Lower lobe of right lung (tissue), 2 donors: ENCODE data around the gene C8G. TPM values are rescaled to one million over a fixed set of nuclear protein-coding genes. Genes with fewer than 3 reads are reported as not detected.

Experiments
- ATAC-seq, 2 donors: fragments of 200-7000 bp; cut with Tn5 transposase; one replicate each; pipeline ENCODE4 v1.9.1; 2020 to 2022; ENCODE audit warnings: mild to moderate bottlenecking in 2 of 2, moderate library complexity in 2 of 2
- DNase-seq: peaks from one replicate; pipeline ENCODE4 v3.0.0-alpha.2; 2020
- H3K27ac ChIP-seq: fragments of 200-600 bp; one replicate; pipeline ENCODE4 v1.8.0; 2022
- H3K27me3 ChIP-seq: fragments of 200-600 bp; one replicate; pipeline ENCODE4 v1.8.0; 2022; ENCODE audit warnings: low read depth
- H3K36me3 ChIP-seq: fragments of 200-600 bp; one replicate; pipeline ENCODE4 v1.8.0; 2022; ENCODE audit warnings: mild to moderate bottlenecking
- H3K4me1 ChIP-seq: fragments of 200-600 bp; one replicate; pipeline ENCODE4 v1.8.0; 2022
- H3K4me3 ChIP-seq: fragments of 200-600 bp; one replicate; pipeline ENCODE4 v1.8.0; 2022; ENCODE audit warnings: mild to moderate bottlenecking
- H3K9me3 ChIP-seq: fragments of 200-600 bp; one replicate; pipeline ENCODE4 v1.8.0; 2022
- intact Hi-C: fragments of 100-400 bp; cut with DNase I; formaldehyde crosslinking; loops from one replicate; pipeline ENCODE4 v1.11.0; 2022
- total RNA-seq: library from RNA; stranded (reverse); fragmentation: NEBNext Ultra II Directional; extraction: Animal tissue kit (Norgen Biotek cat#: 25700); gene quantifications from one replicate; pipeline ENCODE4 v1.2.1, GENCODE V29; 2021
- TF ChIP-seq, protein P1 (sequence below): fragments of 200-600 bp; IDR thresholded peaks from one replicate; pipeline ENCODE4 v1.8.0; 2022; ENCODE audit warnings: antibody characterized with exemption, mild to moderate bottlenecking
- donor health status: DM: no; HTN: yes; CAD: no; lungs with severe emphysema.

C8G gene
- total RNA-seq, 1 donor from 2014 or later = 2.2 TPM

DNA sequence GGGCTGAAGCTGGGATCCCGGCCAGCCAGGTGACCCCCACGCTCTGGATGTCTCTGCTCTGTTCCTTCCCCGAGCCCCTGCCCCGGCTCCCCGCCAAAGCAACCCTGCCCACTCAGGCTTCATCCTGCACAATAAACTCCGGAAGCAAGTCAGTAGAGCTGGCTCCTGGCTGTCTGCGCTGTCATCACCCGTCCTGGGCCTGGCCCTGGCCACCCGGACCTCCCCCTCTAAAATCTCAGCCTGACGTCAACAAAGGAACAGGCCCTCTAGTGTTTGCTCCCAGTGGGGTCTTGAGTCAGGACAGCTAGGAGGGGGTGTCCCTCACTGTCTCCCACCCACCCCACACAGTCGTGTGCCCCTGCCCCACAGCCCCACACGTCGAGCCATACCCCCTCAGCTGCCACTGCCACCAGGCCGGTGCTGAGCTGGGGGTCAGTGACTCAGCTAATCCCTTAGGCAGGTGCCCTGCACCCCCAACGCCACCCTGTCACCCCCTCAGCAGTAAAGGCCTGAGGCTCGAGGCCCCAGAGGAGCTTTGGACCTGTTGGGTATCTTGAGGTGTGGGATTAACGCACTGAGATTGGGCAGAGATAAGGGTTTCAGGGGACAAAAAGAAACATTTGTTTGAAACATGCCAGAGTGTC is 36.7 kb downstream of the C8G start:
- DNase-seq (no peak), ATAC-seq (no peak)
- Histone ChIP-seq H3K27me3 (peaks cover 24% of the 10 kb centered on the region), H3K4me1 (peaks cover 32% of the 10 kb centered on the region), H3K36me3 (no peaks in the 10 kb centered on the region), H3K27ac (peak overlapping the region; percentile 77), H3K9me3 (no peaks in the 10 kb centered on the region), H3K4me3 (no peak overlapping the region)
- TF ChIP-seq, protein P1, sequence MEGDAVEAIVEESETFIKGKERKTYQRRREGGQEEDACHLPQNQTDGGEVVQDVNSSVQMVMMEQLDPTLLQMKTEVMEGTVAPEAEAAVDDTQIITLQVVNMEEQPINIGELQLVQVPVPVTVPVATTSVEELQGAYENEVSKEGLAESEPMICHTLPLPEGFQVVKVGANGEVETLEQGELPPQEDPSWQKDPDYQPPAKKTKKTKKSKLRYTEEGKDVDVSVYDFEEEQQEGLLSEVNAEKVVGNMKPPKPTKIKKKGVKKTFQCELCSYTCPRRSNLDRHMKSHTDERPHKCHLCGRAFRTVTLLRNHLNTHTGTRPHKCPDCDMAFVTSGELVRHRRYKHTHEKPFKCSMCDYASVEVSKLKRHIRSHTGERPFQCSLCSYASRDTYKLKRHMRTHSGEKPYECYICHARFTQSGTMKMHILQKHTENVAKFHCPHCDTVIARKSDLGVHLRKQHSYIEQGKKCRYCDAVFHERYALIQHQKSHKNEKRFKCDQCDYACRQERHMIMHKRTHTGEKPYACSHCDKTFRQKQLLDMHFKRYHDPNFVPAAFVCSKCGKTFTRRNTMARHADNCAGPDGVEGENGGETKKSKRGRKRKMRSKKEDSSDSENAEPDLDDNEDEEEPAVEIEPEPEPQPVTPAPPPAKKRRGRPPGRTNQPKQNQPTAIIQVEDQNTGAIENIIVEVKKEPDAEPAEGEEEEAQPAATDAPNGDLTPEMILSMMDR = no peak
- intact Hi-C loops = no loop called here

DNA sequence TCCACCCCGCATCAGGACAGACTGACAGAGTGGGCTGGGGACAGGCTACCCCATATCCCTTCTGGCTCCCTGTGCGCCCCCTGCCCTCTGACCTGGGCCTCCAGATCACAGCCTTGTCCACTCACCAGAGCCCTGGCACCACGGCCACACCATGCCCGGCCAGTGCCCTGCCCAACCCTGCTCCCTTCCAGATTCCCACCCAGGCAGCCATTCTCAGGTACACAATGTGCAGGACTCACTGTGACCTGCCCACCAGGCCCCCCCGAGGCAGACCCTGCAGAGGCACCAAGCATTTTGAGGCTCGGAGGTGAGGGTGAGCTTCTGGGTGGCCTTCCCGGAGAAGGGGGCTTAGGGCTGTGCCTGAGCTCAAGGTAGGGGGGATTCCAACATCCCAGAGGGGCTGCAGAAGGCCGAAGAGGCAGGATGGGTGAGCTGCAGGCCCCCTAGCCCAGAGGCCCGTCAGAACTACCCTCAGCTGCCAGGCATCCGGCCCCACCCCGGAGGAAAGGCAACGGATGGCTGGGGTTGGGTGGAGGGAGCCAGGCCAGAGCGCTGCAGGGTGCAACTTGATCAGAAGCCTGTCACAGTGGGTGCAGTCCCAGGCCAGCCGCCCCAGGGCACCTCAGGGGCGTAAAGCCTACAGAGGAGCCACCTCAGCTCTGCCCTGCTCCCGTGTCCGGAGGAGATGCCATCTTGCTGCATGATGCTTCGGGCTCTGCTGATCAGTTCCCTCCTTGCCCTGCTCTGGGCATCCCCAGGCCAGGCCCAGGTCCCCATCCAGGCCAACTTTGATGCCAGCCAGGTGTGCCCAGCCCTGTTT is 37.4 kb downstream of the C8G start, which contains the start of gene LCNL1:
LCNL1 (plus strand) TSS at position 762 of the 820 bp plus-strand sequence. CDS start 594 bp downstream, outside the sequence.
- ATAC-seq (no peak), DNase-seq (no peak)
- TF ChIP-seq, protein P1 = no peak
- H3K27me3 ChIP-seq = peaks cover 28% of the 10 kb centered on the region
- no peak within 1 kb of the TSS for H3K4me3 ChIP-seq
- H3K36me3 ChIP-seq = no peaks in the 10 kb centered on the region
- H3K9me3 ChIP-seq = no peaks in the 10 kb centered on the region
- peak within 1 kb of the TSS; percentile 77 for H3K27ac ChIP-seq
- peaks cover 25% of the 10 kb centered on the region for H3K4me1 ChIP-seq
- intact Hi-C loops = no loop called here

DNA sequence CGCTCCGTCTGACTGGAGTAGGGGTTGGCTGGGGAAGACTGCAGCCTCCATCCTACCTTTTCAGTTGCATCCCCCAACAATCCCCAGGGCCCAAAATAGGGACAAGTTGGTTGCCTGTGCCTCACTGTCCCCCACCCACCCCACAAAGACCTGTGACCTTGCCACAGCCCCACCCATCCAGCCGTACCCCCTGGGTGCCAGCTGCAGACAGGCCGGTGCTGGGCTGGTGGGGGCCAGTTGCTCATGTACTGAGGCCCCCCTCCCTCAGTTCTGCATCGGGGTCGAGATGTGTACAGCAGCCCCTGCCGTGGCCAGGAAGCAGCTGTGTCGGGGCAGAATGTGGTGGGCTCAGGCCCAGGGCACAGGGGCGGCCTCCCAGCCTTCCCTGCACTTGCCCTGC is 38.1 kb downstream of the C8G start:
- TF ChIP-seq, protein P1 = no peak
- DNase-seq (no peak), ATAC-seq (no peak)
- Histone ChIP-seq H3K4me1 (peaks cover 19% of the 10 kb centered on the region), H3K36me3 (no peaks in the 10 kb centered on the region), H3K27me3 (peaks cover 28% of the 10 kb centered on the region), H3K27ac (no peak overlapping the region), H3K9me3 (no peaks in the 10 kb centered on the region), H3K4me3 (no peak overlapping the region)
- intact Hi-C loops = no loop called here

DNA sequence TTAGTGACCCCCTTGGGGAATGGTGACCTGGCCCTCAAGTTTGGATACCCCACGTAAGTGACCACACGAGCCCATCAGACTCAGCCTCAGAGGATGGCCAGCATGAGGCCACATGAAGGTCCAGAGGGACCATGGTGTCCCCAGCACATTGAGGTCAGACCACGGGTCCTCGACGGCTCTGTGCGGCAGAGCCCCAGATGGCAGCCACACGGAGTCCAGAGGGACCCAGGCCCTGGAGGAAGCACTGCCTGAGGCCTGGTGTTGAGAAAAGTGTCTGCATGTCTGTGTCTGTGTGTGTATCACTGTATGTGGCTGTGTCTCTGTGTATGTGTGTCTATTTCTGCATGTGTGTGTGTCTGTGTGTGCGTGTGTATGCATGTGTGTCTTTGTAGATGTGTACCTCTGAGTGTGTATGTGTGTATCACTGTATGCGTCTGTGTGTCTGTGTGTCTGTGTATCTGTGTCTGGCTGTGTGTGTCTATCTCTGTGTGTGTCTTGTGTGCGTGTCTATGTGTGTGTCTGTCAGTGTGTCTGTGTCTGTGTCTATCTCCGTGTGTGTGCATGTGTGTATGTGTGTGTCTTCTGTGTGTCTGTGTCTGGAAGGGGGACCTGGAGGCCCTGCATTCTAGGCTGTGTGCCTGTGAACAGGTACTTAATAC is 38.7 kb downstream of the C8G start:
- DNase-seq = no peak
- TF ChIP-seq, protein P1 = no peak
- no peak for ATAC-seq
- Histone ChIP-seq H3K4me3 (no peak overlapping the region), H3K36me3 (no peaks in the 10 kb centered on the region), H3K9me3 (no peaks in the 10 kb centered on the region), H3K27ac (no peak overlapping the region), H3K4me1 (peaks cover 19% of the 10 kb centered on the region), H3K27me3 (peaks cover 28% of the 10 kb centered on the region)
- intact Hi-C loops = no loop called here

DNA sequence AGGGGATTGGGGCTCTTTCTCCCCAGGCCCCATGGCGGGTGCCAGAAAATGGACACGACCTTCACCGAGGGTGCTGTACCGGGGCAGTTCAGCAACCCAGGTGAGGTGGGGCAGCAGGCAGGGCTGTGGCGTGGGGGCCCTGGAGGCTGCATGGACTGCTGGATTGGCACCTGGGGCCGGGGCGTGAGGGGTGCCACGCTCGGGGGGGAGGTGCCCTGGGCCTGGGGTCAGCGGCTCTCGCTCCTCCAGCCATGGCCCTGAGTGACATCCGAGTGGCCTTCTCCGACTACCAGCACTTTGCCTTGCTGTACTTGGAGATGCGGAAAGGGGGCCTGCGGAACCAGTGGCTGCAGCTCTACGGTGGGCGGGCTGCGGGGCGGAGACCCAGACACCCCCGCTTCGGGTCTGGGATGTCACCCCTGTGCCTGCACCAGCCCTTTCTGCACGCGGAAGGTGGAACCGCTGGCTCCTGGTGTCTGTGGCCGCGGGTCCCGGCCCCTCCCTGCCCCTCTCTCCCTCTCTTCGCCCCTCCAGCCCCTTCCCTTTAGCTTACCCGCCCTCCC is 39.5 kb downstream of the C8G start:
- DNase-seq = no peak
- Histone ChIP-seq H3K4me3 (no peak overlapping the region), H3K27ac (no peak overlapping the region), H3K27me3 (peaks cover 28% of the 10 kb centered on the region), H3K4me1 (peaks cover 19% of the 10 kb centered on the region), H3K36me3 (no peaks in the 10 kb centered on the region), H3K9me3 (no peaks in the 10 kb centered on the region)
- intact Hi-C loops = no loop called here
- TF ChIP-seq, protein P1 = no peak
- ATAC-seq = no peak
